ENCODE data around the gene RELN. TPM values are rescaled to one million over a fixed set of nuclear protein-coding genes. Genes with fewer than 3 reads are reported as not detected.

Gene RELN
- total RNA-seq, 4 donors from 2014 or later, result 2.5 to 10.1 (median 6.5) TPM

DNA sequence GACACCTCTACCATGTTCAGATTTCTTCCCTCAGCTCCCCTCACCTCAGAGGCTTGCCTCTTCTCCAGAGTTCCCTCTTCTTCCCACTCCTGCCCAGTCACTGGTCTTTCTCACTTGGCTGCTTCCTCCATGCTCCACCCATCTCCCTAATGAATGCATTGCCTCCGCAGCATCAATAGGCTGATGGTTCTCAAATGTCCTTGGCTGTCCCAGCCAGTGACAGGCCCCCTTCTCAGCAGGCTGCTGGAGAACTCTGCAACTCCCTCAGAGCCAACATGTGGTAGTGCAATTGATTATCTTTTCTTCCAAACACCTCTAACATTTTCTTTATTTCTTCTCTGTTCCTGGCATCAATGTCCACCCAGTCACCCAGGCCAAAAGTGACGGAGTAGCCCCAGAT lies 218.2 kb downstream of the RELN start:
- intact Hi-C loops (cut with DNase I), result no loop called here
- TF ChIP-seq POLR2A (IDR thresholded peaks at IDR 0.05; ENCODE audit: low read depth) (no peak), POLR2AphosphoS5 (IDR thresholded peaks at IDR 0.05) (no peak), EP300 (IDR thresholded peaks at IDR 0.05) (no peak)
- TF ChIP-seq, protein P1, sequence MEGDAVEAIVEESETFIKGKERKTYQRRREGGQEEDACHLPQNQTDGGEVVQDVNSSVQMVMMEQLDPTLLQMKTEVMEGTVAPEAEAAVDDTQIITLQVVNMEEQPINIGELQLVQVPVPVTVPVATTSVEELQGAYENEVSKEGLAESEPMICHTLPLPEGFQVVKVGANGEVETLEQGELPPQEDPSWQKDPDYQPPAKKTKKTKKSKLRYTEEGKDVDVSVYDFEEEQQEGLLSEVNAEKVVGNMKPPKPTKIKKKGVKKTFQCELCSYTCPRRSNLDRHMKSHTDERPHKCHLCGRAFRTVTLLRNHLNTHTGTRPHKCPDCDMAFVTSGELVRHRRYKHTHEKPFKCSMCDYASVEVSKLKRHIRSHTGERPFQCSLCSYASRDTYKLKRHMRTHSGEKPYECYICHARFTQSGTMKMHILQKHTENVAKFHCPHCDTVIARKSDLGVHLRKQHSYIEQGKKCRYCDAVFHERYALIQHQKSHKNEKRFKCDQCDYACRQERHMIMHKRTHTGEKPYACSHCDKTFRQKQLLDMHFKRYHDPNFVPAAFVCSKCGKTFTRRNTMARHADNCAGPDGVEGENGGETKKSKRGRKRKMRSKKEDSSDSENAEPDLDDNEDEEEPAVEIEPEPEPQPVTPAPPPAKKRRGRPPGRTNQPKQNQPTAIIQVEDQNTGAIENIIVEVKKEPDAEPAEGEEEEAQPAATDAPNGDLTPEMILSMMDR (IDR thresholded peaks at IDR 0.05), result no peak

DNA sequence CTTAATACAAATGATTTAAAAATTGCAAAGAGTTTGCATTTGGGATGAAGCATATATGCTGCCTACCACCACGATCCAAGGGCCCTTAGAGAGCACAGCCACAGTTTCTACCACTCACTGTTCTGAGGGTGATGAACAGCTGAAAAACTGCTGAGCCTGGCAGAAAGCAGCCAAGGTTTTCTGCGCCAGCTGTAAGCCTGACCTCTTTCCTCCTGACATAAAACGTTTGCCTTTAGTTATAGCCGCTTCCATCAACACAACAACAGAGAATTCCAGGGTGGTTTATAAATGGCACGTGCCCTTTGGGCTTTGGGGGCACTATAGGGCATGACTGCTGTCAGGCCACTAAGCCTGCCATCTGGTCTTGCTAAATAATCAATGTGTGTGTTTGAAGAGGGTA lies 222.8 kb downstream of the RELN start:
- Histone ChIP-seq H3K27me3 (no peaks in the 10 kb centered on the region), H3K27ac (replicated peaks in 1 of 4) (no peak overlapping the region), H3K4me3 (no peak overlapping the region), H3K4me1 (no peaks in the 10 kb centered on the region), H3K9me3 (no peaks in the 10 kb centered on the region), H3K36me3 (no peaks in the 10 kb centered on the region)
- no peak for DNase-seq (ENCODE audit: extremely low spot score)
- intact Hi-C loops (cut with DNase I), result no loop called here
- no peak for TF ChIP-seq POLR2AphosphoS5 (IDR thresholded peaks at IDR 0.05)
- TF ChIP-seq EP300 (IDR thresholded peaks at IDR 0.05), result no peak
- no peak for TF ChIP-seq POLR2A (IDR thresholded peaks at IDR 0.05; ENCODE audit: low read depth)
- TF ChIP-seq, protein P1 (IDR thresholded peaks at IDR 0.05), result no peak
- 32% methylated on average over 3 of the region's 5 CpGs for whole genome bisulfite sequencing

More for the DNA sequence above, 218.2 kb downstream of the RELN start:
- WGBS, result 70% methylated on average over 2 of the region's 2 CpGs
- H3K27me3 ChIP-seq, result no peaks in the 10 kb centered on the region
- no peak for DNase-seq (ENCODE audit: extremely low spot score)
- H3K4me3 ChIP-seq, result no peak overlapping the region
- no peak overlapping the region for H3K27ac ChIP-seq (replicated peaks in 1 of 4)
- no peaks in the 10 kb centered on the region for H3K9me3 ChIP-seq
- no peaks in the 10 kb centered on the region for H3K4me1 ChIP-seq
- no peaks in the 10 kb centered on the region for H3K36me3 ChIP-seq

DNA sequence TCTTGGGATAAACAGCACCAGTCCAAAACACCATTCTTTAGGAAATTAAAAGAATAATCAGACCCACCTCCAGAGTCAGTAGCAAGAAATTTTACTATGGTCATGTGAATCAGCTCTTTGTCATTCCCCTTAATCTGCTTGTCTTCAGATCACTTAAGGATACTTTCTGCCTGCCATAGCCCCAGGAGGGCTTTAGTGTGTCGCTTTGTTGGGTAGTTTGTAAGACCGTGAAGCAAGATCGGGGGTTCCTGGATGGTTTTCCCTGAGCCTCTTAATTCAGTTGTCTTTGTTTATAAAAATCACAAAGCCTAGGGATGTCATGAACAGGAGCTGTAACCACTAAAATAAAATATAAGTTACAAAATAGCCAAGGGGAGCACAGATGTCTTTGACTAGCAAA lies 223.6 kb downstream of the RELN start:
- 59% methylated on average over 3 of the region's 3 CpGs for WGBS
- intact Hi-C loops (cut with DNase I), result no loop called here

DNA sequence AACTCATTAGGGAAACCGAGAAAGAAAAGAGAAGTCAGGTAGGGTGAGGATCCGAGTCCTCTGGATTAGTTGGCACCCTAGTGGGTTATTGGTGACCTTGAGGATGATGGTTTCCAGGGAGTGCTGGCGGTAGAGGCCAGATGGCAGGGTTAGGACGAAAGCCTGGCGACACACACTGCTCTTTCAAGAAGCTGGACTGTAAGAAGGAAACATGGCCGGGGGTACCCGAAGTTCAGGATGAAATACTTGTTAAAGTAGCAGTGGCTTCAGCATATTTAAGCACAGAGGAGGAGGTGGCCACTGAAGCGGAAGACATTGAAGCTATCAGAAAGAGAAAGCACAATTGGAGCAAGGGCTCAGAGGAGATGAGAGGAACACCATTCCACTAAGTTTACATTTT lies 224.6 kb downstream of the RELN start:
- TF ChIP-seq, protein P1 (IDR thresholded peaks at IDR 0.05), result no peak
- no peak for TF ChIP-seq POLR2A (IDR thresholded peaks at IDR 0.05; ENCODE audit: low read depth)
- no peak for TF ChIP-seq EP300 (IDR thresholded peaks at IDR 0.05)
- no peak for TF ChIP-seq POLR2AphosphoS5 (IDR thresholded peaks at IDR 0.05)
- Histone ChIP-seq H3K27ac (replicated peaks in 1 of 4) (no peak overlapping the region), H3K27me3 (no peaks in the 10 kb centered on the region), H3K36me3 (no peaks in the 10 kb centered on the region), H3K4me1 (no peaks in the 10 kb centered on the region), H3K9me3 (no peaks in the 10 kb centered on the region), H3K4me3 (no peak overlapping the region)
- no peak for DNase-seq (ENCODE audit: extremely low spot score)
- intact Hi-C loops (cut with DNase I), result no loop called here
- WGBS, result 86% methylated on average over 8 of the region's 8 CpGs

More for the DNA sequence above, 223.6 kb downstream of the RELN start:
- Histone ChIP-seq H3K4me3 (no peak overlapping the region), H3K27ac (replicated peaks in 1 of 4) (no peak overlapping the region), H3K4me1 (no peaks in the 10 kb centered on the region), H3K36me3 (no peaks in the 10 kb centered on the region), H3K9me3 (no peaks in the 10 kb centered on the region), H3K27me3 (no peaks in the 10 kb centered on the region)
- DNase-seq (ENCODE audit: extremely low spot score), result no peak
- TF ChIP-seq, protein P1 (IDR thresholded peaks at IDR 0.05), result no peak
- no peak for TF ChIP-seq POLR2A (IDR thresholded peaks at IDR 0.05; ENCODE audit: low read depth)
- TF ChIP-seq EP300 (IDR thresholded peaks at IDR 0.05), result no peak
- no peak for TF ChIP-seq POLR2AphosphoS5 (IDR thresholded peaks at IDR 0.05)

DNA sequence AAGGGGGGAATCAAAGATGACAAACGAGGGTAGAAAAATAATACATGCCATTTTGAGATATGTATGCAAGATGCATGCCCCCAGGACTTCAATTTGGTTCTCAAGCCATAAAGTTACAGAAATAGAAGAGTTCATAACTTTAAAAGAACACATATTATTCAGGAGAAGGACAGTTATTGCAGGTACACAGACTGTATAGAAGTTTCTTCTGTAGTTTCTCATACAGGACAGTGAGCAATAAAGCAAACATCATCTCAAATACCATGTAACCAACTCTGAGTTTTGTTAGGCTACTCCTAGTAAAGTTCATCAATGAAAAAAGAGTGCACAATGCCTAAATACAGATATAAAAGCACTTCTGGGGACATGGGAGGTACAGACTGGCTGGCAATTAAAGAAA lies 226.6 kb downstream of the RELN start:
- no peak for DNase-seq (ENCODE audit: extremely low spot score)
- TF ChIP-seq EP300 (IDR thresholded peaks at IDR 0.05) (no peak), POLR2A (IDR thresholded peaks at IDR 0.05; ENCODE audit: low read depth) (no peak), POLR2AphosphoS5 (IDR thresholded peaks at IDR 0.05) (no peak)
- TF ChIP-seq, protein P1 (IDR thresholded peaks at IDR 0.05), result no peak
- H3K9me3 ChIP-seq, result no peaks in the 10 kb centered on the region
- H3K27ac ChIP-seq (replicated peaks in 1 of 4), result no peak overlapping the region
- 55% methylated on average over 1 of the region's 1 CpG for WGBS
- no peak overlapping the region for H3K4me3 ChIP-seq
- no peaks in the 10 kb centered on the region for H3K4me1 ChIP-seq
- intact Hi-C loops (cut with DNase I), result no loop called here
- H3K36me3 ChIP-seq, result no peaks in the 10 kb centered on the region
- H3K27me3 ChIP-seq, result no peaks in the 10 kb centered on the region
